ENCODE results near the gene DCST2. TPM values are rescaled to one million over a fixed set of nuclear protein-coding genes. Genes with fewer than 3 reads are reported as not detected.

The DCST2 gene
- polyA plus RNA-seq, 3 donors: 2.6 TPM; not detected in 2

- peak overlapping the region; percentile 3 to 98 (median 67) for H3K4me3 ChIP-seq (replicated peaks in 1 of 3; ENCODE audit: low read depth in 2 of 3, low read length in 3 of 3)
- peak overlapping the region; percentile 72 for H2AFZ ChIP-seq (ENCODE audit: insufficient read depth, low read depth, low read length, poor library complexity, severe bottlenecking)
- peaks cover 42% of the 10 kb centered on the region for H3K79me2 ChIP-seq (ENCODE audit: insufficient read depth, low read length)
- H3K36me3 ChIP-seq (replicated peaks in 1 of 2; ENCODE audit: control insufficient read depth in 1 of 2, insufficient read depth in 2 of 2, low read length in 2 of 2): no peaks in the 10 kb centered on the region
- peak overlapping the region in 4 of 7 donors; percentile 30 to 87 (median 64) for H3K27ac Mint-ChIP-seq
- H3K9me3 Mint-ChIP-seq: no peaks in the 10 kb centered on the region
- peaks cover 55 to 65% of the 10 kb centered on the region in 2 donors for H3K4me1 ChIP-seq (ENCODE audit: control insufficient read depth in 1 of 2, insufficient read depth in 2 of 2, low read length in 2 of 2)
- peak overlapping the region; percentile 77 to 84 for H3K4me3 Mint-ChIP-seq
- no peaks in the 10 kb centered on the region for H3K9me3 ChIP-seq (replicated peaks in 1 of 2; ENCODE audit: control insufficient read depth in 1 of 2, insufficient read depth in 1 of 2, low read length in 2 of 2)
- no peak overlapping the region for H3K27ac ChIP-seq (ENCODE audit: low read depth in 1 of 2, low read length in 2 of 2)
- peak in 2 of 3 donors; percentile 52 to 59 for DNase-seq
- H3K27me3 ChIP-seq (ENCODE audit: control insufficient read depth in 2 of 2, insufficient read depth in 2 of 2, low read length in 2 of 2): no peaks in the 10 kb centered on the region
- H3K36me3 Mint-ChIP-seq: peaks cover 0 to 3% of the 10 kb centered on the region in 2 donors
- H4K20me1 ChIP-seq (ENCODE audit: insufficient read depth, low read length): peaks cover 12% of the 10 kb centered on the region
- peaks cover 51% of the 10 kb centered on the region for H3K4me1 Mint-ChIP-seq
- H3K9ac ChIP-seq (ENCODE audit: insufficient read depth, low read length, poor library complexity, severe bottlenecking): peak overlapping the region; percentile 19
- H3K27me3 Mint-ChIP-seq (ENCODE audit: low read depth in 3 of 3): peaks cover 2 to 4% (median 2%) of the 10 kb centered on the region in 3 donors
- peak; percentile 84 for TF ChIP-seq CTCF (IDR thresholded peaks at IDR 0.05)
- intact Hi-C loops (cut with micrococcal nuclease): no loop called here
- peak overlapping the region; percentile 90 for H3K4me2 ChIP-seq (replicated peaks; ENCODE audit: extremely low read depth, low read length, poor library complexity, severe bottlenecking)
- WGBS (ENCODE audit: insufficient coverage): 12% methylated on average over 27 of the region's 40 CpGs
Measured at GRCh38 chr1:154998818-154999570, 34.6 kb downstream of the DCST2 start.

- WGBS (ENCODE audit: insufficient coverage): 83% methylated on average over 6 of the region's 16 CpGs
- DNase-seq: no peak
- peaks cover 0 to 3% of the 10 kb centered on the region in 2 donors for H3K36me3 Mint-ChIP-seq
- TF ChIP-seq CTCF (IDR thresholded peaks at IDR 0.05): no peak
- H3K4me1 Mint-ChIP-seq: peaks cover 53% of the 10 kb centered on the region
- no peak overlapping the region for H3K27ac ChIP-seq (ENCODE audit: low read depth in 1 of 2, low read length in 2 of 2)
- H3K9me3 Mint-ChIP-seq: no peaks in the 10 kb centered on the region
- peaks cover 12% of the 10 kb centered on the region for H4K20me1 ChIP-seq (ENCODE audit: insufficient read depth, low read length)
- peak overlapping the region in 1 of 2 donors; percentile 12 for H3K4me3 Mint-ChIP-seq
- no peaks in the 10 kb centered on the region for H3K36me3 ChIP-seq (replicated peaks in 1 of 2; ENCODE audit: control insufficient read depth in 1 of 2, insufficient read depth in 2 of 2, low read length in 2 of 2)
- intact Hi-C loops (cut with micrococcal nuclease): no loop called here
- peaks cover 35% of the 10 kb centered on the region for H3K79me2 ChIP-seq (ENCODE audit: insufficient read depth, low read length)
- H2AFZ ChIP-seq (ENCODE audit: insufficient read depth, low read depth, low read length, poor library complexity, severe bottlenecking): no peak overlapping the region
- no peaks in the 10 kb centered on the region for H3K27me3 ChIP-seq (ENCODE audit: control insufficient read depth in 2 of 2, insufficient read depth in 2 of 2, low read length in 2 of 2)
- no peak overlapping the region for H3K9ac ChIP-seq (ENCODE audit: insufficient read depth, low read length, poor library complexity, severe bottlenecking)
- no peak overlapping the region for H3K4me3 ChIP-seq (replicated peaks in 1 of 3; ENCODE audit: low read depth in 2 of 3, low read length in 3 of 3)
- peak overlapping the region in 1 of 7 donors; percentile 8 for H3K27ac Mint-ChIP-seq
- H3K9me3 ChIP-seq (replicated peaks in 1 of 2; ENCODE audit: control insufficient read depth in 1 of 2, insufficient read depth in 1 of 2, low read length in 2 of 2): no peaks in the 10 kb centered on the region
- peaks cover 55 to 65% of the 10 kb centered on the region in 2 donors for H3K4me1 ChIP-seq (ENCODE audit: control insufficient read depth in 1 of 2, insufficient read depth in 2 of 2, low read length in 2 of 2)
- peaks cover 2 to 4% (median 2%) of the 10 kb centered on the region in 3 donors for H3K27me3 Mint-ChIP-seq (ENCODE audit: low read depth in 3 of 3)
- peak overlapping the region; percentile 18 for H3K4me2 ChIP-seq (replicated peaks; ENCODE audit: extremely low read depth, low read length, poor library complexity, severe bottlenecking)
Measured at GRCh38 chr1:154998201-154998780, 35.3 kb downstream of the DCST2 start.
